Smooth muscle cell (in vitro differentiated cells): Measurements from ENCODE around the gene MS4A10. TPM values are rescaled to one million over a fixed set of nuclear protein-coding genes. Genes with fewer than 3 reads are reported as not detected.

Experiments used
- DNase-seq: peaks from one replicate; lab custom pipeline; 2025; ENCODE audit not compliant: unreplicated experiment; lab: John Stamatoyannopoulos, UW
- H2AFZ ChIP-seq: fragments of 200-600 bp; sonication (generic); 2 replicates; pipeline ENCODE4 v1.6.0; 2016; ENCODE audit warnings: antibody characterized with exemption, low read depth, mild to moderate bottlenecking
- H3F3A ChIP-seq: fragments of 200-600 bp; sonication (generic); 2 replicates; pipeline ENCODE4 v1.6.0; 2017; ENCODE audit warnings: antibody characterized with exemption, low read depth
- H3K27ac ChIP-seq: fragments of 200-600 bp; sonication (generic); 2 replicates; pipeline ENCODE4 v1.5.1; 2016; ENCODE audit warnings: low read depth, mild to moderate bottlenecking
- H3K27me3 ChIP-seq: fragments of 200-600 bp; sonication (generic); 2 replicates; pipeline ENCODE4 v1.6.1; 2016; ENCODE audit warnings: low read depth, mild to moderate bottlenecking
- H3K36me3 ChIP-seq: fragments of 200-600 bp; sonication (generic); 2 replicates; pipeline ENCODE4 v1.5.1; 2016; ENCODE audit warnings: low read depth
- H3K4me1 ChIP-seq: fragments of 200-600 bp; sonication (generic); 2 replicates; pipeline ENCODE4 v1.5.1; 2016; ENCODE audit warnings: low read depth
- H3K4me2 ChIP-seq: fragments of 200-600 bp; sonication (generic); 2 replicates; pipeline ENCODE4 v1.6.0; 2016; ENCODE audit warnings: mild to moderate bottlenecking
- H3K4me3 ChIP-seq: fragments of 200-600 bp; sonication (generic); 2 replicates; pipeline ENCODE4 v1.5.1; 2016; ENCODE audit warnings: mild to moderate bottlenecking
- H3K79me2 ChIP-seq: fragments of 200-600 bp; sonication (generic); 2 replicates; pipeline ENCODE4 v1.6.0; 2016; ENCODE audit warnings: low read depth, mild to moderate bottlenecking
- H3K9ac ChIP-seq: fragments of 200-600 bp; sonication (generic); 2 replicates; pipeline ENCODE4 v1.6.0; 2016; ENCODE audit warnings: low read depth
- H3K9me3 ChIP-seq: fragments of 200-600 bp; sonication (generic); replicated peaks from 2 replicates; pipeline ENCODE4 v1.5.1; 2016; ENCODE audit warnings: low read depth
- H4K20me1 ChIP-seq: fragments of 200-600 bp; sonication (generic); 2 replicates; pipeline ENCODE4 v1.6.0; 2016; ENCODE audit warnings: low read depth
- CTCF ChIP-seq: fragments of 200-600 bp; sonication (generic); IDR thresholded peaks from 2 replicates; pipeline ENCODE4 v1.5.1; 2017; ENCODE audit warnings: borderline replicate concordance, mild to moderate bottlenecking, antibody characterized with exemption; ENCODE audit not compliant: insufficient read depth, poor library complexity, severe bottlenecking
- WGBS: methylation state at CpG from one replicate; pipeline ENCODE4 v1.1.7; 2016; ENCODE audit warnings: low lambda C conversion rate; 5-methylcytosine and 5-hydroxymethylcytosine counted together
- polyA plus RNA-seq: library from polyadenylated mRNA; unstranded; fragments of >200 nt; fragmentation: Nextera tagmentation; extraction: Ambion mirVana; gene quantifications from 2 replicates; pipeline ENCODE4 v1.2.1, GENCODE V29; 2016
- total RNA-seq: library from RNA; depleted of rRNA; stranded (reverse); fragments of >200 nt; gene quantifications from 2 replicates; pipeline ENCODE4 v1.2.3, GENCODE V29; 2014

MS4A10 gene
- total and polyA plus RNA-seq, 2 experiments from 2014 or later: not detected

GRCh38 chr11:60776167-60776566, 9.0 kb upstream of the MS4A10 start:
- no peak for TF ChIP-seq CTCF
- Histone ChIP-seq H3K27me3 (peaks cover 5% of the 10 kb centered on the region), H3K4me3 (no peak overlapping the region), H3K79me2 (no peaks in the 10 kb centered on the region), H3K4me2 (no peak overlapping the region), H3K4me1 (no peaks in the 10 kb centered on the region), H3K9me3 (no peaks in the 10 kb centered on the region), H3K27ac (no peak overlapping the region), H2AFZ (no peak overlapping the region), H4K20me1 (no peaks in the 10 kb centered on the region), H3K36me3 (no peaks in the 10 kb centered on the region), H3K9ac (no peak overlapping the region), H3F3A (no peaks in the 10 kb centered on the region)
- WGBS: 83% methylated on average over 4 of the region's 4 CpGs
- no peak for DNase-seq

GRCh38 chr11:60777106-60777505, 8.0 kb upstream of the MS4A10 start:
- H3K4me2 ChIP-seq: peak overlapping the region; percentile 29
- H4K20me1 ChIP-seq: no peaks in the 10 kb centered on the region
- peak overlapping the region; percentile 54 for H3K27ac ChIP-seq
- H3K27me3 ChIP-seq: peaks cover 5% of the 10 kb centered on the region
- no peaks in the 10 kb centered on the region for H3K36me3 ChIP-seq
- H3K9ac ChIP-seq: no peak overlapping the region
- H3K4me3 ChIP-seq: no peak overlapping the region
- no peaks in the 10 kb centered on the region for H3K9me3 ChIP-seq
- H3K4me1 ChIP-seq: no peaks in the 10 kb centered on the region
- peak overlapping the region; percentile 29 for H2AFZ ChIP-seq
- no peaks in the 10 kb centered on the region for H3F3A ChIP-seq
- 68% methylated on average over 4 of the region's 4 CpGs for WGBS
- DNase-seq: no peak
- no peak for TF ChIP-seq CTCF
- no peaks in the 10 kb centered on the region for H3K79me2 ChIP-seq

GRCh38 chr11:60777572-60777971, 7.6 kb upstream of the MS4A10 start:
- Histone ChIP-seq H3K4me3 (no peak overlapping the region), H3K36me3 (no peaks in the 10 kb centered on the region), H4K20me1 (no peaks in the 10 kb centered on the region), H2AFZ (peak overlapping the region; percentile 29), H3F3A (no peaks in the 10 kb centered on the region), H3K9me3 (no peaks in the 10 kb centered on the region), H3K79me2 (no peaks in the 10 kb centered on the region), H3K4me2 (peak overlapping the region; percentile 29), H3K27me3 (peaks cover 5% of the 10 kb centered on the region), H3K9ac (no peak overlapping the region), H3K4me1 (no peaks in the 10 kb centered on the region), H3K27ac (peak overlapping the region; percentile 54)
- DNase-seq: no peak
- WGBS: 25% methylated on average over 2 of the region's 2 CpGs
- no peak for TF ChIP-seq CTCF

GRCh38 chr11:60780065-60780464, 5.1 kb upstream of the MS4A10 start:
- H3K27me3 ChIP-seq: peaks cover 5% of the 10 kb centered on the region
- H3K79me2 ChIP-seq: no peaks in the 10 kb centered on the region
- H3K4me1 ChIP-seq: no peaks in the 10 kb centered on the region
- no peaks in the 10 kb centered on the region for H3K9me3 ChIP-seq
- WGBS: 75% methylated on average over 2 of the region's 2 CpGs
- no peak overlapping the region for H2AFZ ChIP-seq
- H4K20me1 ChIP-seq: no peaks in the 10 kb centered on the region
- no peaks in the 10 kb centered on the region for H3K36me3 ChIP-seq
- no peak overlapping the region for H3K4me3 ChIP-seq
- H3K27ac ChIP-seq: no peak overlapping the region
- no peaks in the 10 kb centered on the region for H3F3A ChIP-seq
- H3K4me2 ChIP-seq: no peak overlapping the region
- TF ChIP-seq CTCF: no peak
- DNase-seq: no peak
- H3K9ac ChIP-seq: no peak overlapping the region
